ENCODE results near the gene MYH2.

Gene MYH2

GRCh38 chr17:10492004-10492403 lies 57.5 kb downstream of the MYH2 start:
- DNase-seq (ENCODE audit: low read depth), result no peak
- H3K4me3 ChIP-seq (replicated peaks; ENCODE audit: low read depth, low read length), result no peak overlapping the region
- no peak for TF ChIP-seq CTCF (IDR thresholded peaks at IDR 0.05; ENCODE audit: low read length, missing control alignments)

- no peak overlapping the region for H3K4me3 ChIP-seq (replicated peaks; ENCODE audit: low read depth, low read length)
- DNase-seq (ENCODE audit: low read depth), result no peak
- no peak for TF ChIP-seq CTCF (IDR thresholded peaks at IDR 0.05; ENCODE audit: low read length, missing control alignments)
Observed at GRCh38 chr17:10482252-10482651, 67.2 kb downstream of the MYH2 start.

GRCh38 chr17:10477701-10478100 lies 71.8 kb downstream of the MYH2 start:
- DNase-seq (ENCODE audit: low read depth), result no peak
- H3K4me3 ChIP-seq (replicated peaks; ENCODE audit: low read depth, low read length), result no peak overlapping the region
- no peak for TF ChIP-seq CTCF (IDR thresholded peaks at IDR 0.05; ENCODE audit: low read length, missing control alignments)

GRCh38 chr17:10474536-10474935 lies 74.9 kb downstream of the MYH2 start:
- no peak for TF ChIP-seq CTCF (IDR thresholded peaks at IDR 0.05; ENCODE audit: low read length, missing control alignments)
- DNase-seq (ENCODE audit: low read depth), result no peak
- no peak overlapping the region for H3K4me3 ChIP-seq (replicated peaks; ENCODE audit: low read depth, low read length)

- peak; percentile 9 for DNase-seq (ENCODE audit: low read depth)
- no peak overlapping the region for H3K4me3 ChIP-seq (replicated peaks; ENCODE audit: low read depth, low read length)
- no peak for TF ChIP-seq CTCF (IDR thresholded peaks at IDR 0.05; ENCODE audit: low read length, missing control alignments)
Observed at GRCh38 chr17:10471858-10472257, 77.6 kb downstream of the MYH2 start.
